T-helper 1 cell (primary cell): Measurements from ENCODE around the gene FARP2.
"Not testable (repeated sequence)": the region's sequence is repeated elsewhere in the genome, so short reads cannot be mapped to it uniquely, and the experiment has no call there.

Experiments
- DNase-seq, 5 donors: peaks; one replicate each; pipeline ENCODE4 v3.0.0-alpha.2; 2012 to 2020

FARP2 gene

GRCh38 chr2:241372361-241372992, 16.4 kb downstream of the FARP2 start:
- no peak for DNase-seq

- DNase-seq, result no peak
Measured at GRCh38 chr2:241373446-241373845, 17.4 kb downstream of the FARP2 start.

DNA sequence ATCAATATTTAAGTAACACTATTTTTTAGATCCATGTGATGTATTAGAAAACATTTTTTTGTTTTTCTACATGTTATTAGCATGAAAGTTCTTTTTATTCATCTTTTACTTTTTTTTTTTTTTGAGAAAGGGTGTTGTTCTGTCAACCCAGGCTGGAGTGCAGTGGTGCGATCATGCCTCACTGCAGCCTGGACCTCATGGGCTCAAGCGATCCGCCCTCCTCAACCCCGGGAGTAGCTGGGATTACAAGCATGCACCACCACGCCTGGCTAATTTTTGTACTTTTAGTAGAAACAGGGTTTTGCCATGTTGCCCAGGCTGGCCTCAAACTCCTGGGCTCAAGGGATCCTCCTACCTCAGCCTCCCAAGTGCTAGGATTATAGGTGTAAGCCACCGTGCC, 17.8 kb downstream of the FARP2 start:
- DNase-seq, result not testable (repeated sequence)

- DNase-seq, result no peak
Measured at GRCh38 chr2:241375300-241375699, 19.2 kb downstream of the FARP2 start.

DNA sequence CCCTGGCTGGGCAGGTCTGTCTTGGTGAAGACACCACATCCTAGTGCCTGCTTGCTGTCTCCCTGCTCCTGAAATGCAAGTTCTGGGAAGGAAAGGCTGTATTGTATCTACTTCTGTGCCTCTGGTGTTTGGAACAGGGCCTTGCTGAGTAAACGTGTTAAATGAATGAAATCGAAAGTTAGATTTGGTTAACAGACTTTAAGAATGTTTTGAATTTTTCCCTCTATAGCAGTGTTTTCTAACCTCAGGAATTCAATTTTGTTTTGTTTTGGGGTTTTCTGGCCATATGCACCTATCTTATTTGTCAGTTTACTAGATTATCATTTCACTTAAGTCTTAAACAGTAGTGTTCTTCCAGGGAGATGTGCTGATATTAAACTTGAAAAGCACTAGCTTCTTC, 20.7 kb downstream of the FARP2 start:
- no peak for DNase-seq

DNA sequence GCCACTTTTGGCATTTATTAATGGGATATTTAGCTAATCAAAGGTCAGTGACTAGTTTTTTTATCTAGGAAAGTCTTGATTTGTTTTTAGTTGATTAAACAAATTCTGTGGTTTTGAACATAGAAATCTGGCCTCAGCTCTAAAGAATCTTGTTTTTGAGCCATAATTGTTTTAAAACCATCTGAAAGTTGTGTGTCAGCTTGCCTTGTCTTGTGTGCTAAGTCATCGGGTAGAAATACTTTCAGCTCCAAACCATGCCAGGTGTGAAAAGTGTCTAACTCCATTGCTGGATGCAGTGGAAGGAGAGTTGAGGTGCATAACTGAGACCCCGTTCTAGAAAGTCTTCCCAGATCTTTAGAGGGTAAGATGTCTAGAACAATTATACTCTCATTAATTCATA, 22.7 kb downstream of the FARP2 start:
- no peak for DNase-seq

DNA sequence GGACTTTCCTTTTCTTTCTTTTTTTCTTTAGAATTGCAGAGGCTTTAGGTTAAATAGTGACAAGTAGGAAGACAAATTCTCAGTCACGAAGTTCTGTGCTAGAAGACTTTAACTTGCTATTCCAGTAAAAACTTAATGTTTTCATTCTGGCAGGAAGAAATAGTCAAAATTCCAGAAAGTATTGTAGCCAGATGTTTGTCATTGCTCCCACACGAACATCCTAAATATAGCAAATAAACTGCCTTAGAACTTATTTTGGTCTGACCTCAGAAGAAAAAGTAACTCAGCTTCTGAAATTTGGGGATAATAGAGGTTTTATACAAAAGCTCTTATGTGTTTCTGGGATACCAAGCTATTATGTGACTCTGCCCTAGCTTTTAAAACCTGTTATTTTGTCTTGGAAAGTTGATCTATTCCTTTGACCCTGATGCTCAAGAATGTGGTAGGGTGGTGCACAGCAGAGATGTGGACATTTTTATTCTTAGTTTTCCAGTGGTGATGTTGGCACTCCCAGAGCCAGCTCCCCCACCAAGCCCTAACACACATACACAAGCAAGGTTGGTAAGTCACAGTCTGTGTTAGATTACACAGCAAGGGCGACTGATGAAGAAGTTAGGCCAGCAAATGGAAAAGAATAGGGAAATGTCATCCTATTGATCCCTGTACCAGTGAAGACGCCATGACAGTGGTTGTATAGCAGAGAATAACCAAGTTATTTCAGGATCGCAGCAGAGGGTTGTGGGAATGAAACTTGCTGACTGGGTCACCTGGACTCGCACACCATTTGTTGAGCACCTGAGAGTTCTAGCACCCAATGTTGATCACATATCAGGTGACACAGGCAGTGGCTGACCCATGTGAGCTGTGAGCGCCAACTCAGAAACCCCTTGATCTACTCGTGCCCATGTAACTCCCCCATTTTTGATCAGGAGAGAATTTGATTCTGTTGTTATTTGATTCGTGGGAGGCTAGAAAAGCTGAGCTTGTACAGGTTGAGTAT, 23.7 kb downstream of the FARP2 start:
- DNase-seq, result no peak

- DNase-seq, result no peak
Measured at GRCh38 chr2:241381872-241382271, 25.8 kb downstream of the FARP2 start.

DNA sequence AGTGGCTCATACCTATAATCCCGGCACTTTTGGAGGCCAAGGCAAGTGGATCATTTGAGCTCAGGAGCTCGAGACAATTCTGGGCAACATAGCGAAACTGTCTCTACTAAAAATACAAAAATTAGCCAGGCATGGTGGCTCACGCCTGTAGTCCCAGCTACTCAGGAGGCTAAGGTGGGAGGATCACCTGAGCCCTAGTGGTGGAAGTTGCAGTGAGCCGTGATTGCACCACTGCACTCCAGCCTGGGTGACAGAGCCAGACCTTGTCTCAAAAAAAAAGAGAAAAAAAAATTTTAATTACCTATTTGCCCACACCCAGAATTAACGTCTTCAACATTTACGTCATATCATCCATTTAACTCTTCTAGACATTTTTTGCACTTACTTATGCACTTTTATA, 29.4 kb downstream of the FARP2 start:
- DNase-seq, result not testable (repeated sequence)

DNA sequence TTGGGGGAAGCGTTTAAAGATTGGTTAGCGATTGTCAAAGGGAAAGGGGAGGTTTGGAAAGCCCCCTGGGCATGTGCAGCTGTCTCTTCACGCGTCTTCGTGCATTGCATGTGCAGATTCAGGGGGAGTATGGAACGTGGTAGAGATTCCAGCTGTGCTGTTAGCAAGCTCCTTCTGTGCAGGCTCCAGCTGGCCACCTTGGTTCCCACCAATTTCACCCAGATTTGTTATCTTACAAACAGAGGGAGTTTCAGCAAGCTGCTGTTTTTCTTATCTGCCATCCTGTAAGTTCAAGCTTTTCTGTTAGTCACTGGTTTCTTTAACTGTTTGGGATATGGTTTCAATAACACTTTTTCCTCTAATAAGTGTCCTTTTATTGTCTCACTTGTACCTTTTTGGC, 30.4 kb downstream of the FARP2 start:
- no peak for DNase-seq

- DNase-seq, result no peak
Measured at GRCh38 chr2:241389697-241390096, 33.6 kb downstream of the FARP2 start.

DNA sequence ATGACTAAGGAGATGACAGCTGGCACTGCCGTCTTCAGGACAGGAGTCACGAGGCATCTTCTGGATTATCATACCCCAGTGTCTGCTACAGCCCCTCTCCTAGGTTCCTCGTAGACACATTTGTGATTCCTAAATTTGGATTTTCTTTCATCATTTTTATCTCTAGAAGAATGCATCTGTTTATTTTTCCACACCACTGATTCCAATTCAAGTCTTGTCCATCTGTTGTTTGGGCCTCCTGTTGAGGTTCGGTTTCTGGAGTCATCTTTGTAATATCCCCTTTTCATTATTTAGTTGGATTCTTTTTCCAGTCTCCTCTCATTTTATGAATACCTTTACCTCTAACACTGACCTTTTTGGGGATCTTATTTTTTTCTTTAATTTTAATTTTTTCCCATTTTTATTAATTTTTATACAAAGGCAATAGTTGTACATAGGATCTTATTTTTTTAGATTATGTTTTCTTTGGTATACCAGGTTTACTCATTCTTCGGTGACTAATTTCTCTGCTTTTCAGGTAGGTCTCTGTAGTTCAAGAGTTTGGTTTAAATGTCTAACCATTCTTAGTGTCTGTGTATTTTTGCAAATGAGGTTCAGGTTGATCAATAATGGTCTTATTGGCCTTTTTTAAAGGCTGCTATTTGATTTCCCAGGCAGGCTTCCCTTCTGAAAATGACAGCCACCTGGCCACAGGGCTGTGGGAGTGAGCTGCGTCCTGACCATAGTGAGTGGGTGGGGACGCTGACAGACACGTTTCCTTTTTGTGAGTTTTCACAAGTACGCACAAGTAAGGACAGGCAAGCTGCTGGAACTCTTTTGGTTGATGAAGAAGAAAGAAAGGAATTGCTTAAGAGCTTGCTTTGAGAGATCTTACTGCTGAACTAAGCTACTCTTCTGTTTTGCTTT, 34.5 kb downstream of the FARP2 start:
- DNase-seq, result no peak

- DNase-seq, result no peak
Measured at GRCh38 chr2:241391892-241392665, 36.0 kb downstream of the FARP2 start.

- not testable (repeated sequence) for DNase-seq
Measured at GRCh38 chr2:241392753-241393152, 36.7 kb downstream of the FARP2 start.

GRCh38 chr2:241393524-241394196, 37.6 kb downstream of the FARP2 start:
- DNase-seq, result peak in 1 of 5 donors; percentile 16

GRCh38 chr2:241396809-241397208, 40.7 kb downstream of the FARP2 start:
- DNase-seq, result not testable (repeated sequence)

DNA sequence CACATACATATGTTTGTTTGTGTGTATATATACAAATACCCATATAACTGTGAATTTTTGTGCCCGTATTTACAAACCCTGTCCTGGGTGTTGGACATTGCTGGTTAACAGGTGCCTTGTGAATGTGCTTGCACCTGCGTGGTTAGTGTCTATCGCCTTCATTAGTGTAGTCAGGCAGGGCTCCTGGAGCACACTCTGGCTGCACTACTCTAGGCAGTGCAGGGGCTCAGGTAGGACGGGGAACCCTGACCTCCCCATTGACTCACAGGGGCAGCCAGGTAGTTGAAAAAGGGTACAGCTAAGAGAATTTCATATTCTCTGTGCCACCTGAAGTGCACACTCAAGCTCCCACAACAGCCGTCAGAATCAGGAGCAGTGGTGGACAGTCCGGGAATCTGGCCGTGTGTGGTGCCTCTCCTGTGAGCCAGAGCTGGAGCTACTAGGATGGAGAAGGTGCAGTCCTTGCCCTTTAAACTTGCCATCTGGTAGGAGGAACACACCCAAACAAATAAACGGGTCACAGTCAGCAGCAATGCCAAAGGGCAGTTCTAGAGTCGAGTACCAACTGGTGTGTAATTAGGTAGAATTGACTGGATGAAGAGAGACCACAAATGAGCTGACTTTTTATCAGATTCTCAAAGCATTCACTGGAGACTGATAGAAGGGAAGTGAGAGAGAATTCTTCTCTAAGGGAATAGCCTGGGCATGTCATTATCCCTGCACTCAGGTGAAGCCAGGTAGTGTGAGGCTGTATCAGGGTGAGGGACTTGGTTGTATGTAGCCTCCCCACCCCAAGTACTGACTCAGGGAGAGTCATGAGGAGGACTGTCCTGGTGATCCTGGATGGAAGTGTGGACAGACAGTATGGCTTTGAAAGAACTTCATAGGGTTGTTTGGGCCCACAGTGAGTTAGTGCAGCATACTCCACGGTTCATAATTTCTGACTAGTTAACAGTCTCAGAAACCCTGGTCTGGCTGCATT, 44.1 kb downstream of the FARP2 start:
- DNase-seq, result no peak

- DNase-seq, result no peak
Measured at GRCh38 chr2:241408849-241409248, 52.8 kb downstream of the FARP2 start.

DNA sequence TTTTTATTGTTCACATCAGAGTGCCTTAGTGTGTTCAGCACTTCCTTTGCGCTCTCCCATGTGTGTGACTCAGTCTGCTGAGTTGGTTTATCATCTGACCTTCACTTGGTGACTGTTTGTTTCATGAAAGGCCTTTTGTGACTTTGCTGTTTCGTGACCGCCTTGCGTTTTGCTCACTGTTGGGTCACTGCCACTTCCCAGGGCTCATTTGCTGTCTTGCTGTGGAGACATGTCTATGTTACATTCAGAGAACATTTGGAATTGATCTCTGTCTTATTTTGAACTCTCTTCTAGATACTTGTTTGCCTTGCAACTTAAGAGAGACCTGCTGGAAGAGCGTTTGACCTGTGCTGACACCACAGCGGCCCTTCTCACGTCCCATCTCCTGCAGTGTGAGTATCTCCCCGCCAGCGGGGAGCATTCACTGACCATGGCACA, 54.7 kb downstream of the FARP2 start:
- no peak for DNase-seq

DNA sequence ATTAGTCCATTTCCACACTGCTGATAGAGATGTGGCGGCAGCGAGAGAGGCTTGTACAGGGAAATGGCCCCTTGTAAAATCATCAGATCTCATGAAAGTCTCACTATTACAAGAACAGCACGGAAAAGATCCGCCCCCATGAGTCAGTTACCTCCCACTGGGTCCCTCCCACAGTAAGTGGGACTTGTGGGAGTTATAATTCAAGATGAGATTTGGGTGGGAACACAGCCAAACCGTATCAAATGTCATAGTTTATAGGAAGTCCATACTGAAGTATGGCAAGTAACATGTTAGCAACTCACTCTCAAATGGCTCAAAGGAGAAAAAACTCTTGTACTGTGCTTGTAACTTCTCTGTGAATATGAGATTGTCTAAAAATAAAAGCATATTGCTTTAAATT, 56.1 kb downstream of the FARP2 start:
- DNase-seq, result no peak
